Tibial nerve (tissue), 4 donors: ENCODE results near the gene C3orf22.

Source experiments
- CTCF ChIP-seq, 5 experiments: fragments of 200-600 bp in 3 of 5; fragments of 450-650 bp in 2 of 5; sonication (generic) in 3 of 5; IDR thresholded peaks; one replicate each; pipeline ENCODE4 v1.5.1; 2016 to 2019; ENCODE audit warnings: antibody characterized with exemption in 5 of 5, mild to moderate bottlenecking in 3 of 5, moderate library complexity in 2 of 5
- EP300 ChIP-seq, 2 donors: sonication (generic); formaldehyde crosslinking; IDR thresholded peaks; one replicate each; pipeline ENCODE4 v1.6.1; 2017; ENCODE audit warnings: antibody characterized with exemption in 2 of 2, mild to moderate bottlenecking in 1 of 2
- POLR2A ChIP-seq, 2 donors: fragments of 450-650 bp; IDR thresholded peaks; one replicate each; pipeline ENCODE4 v1.6.1; 2017; ENCODE audit warnings: antibody characterized with exemption in 2 of 2, mild to moderate bottlenecking in 2 of 2, moderate library complexity in 2 of 2

- TF ChIP-seq CTCF (IDR thresholded peaks at IDR 0.05) (no peak), POLR2A (IDR thresholded peaks at IDR 0.05) (no peak), EP300 (IDR thresholded peaks at IDR 0.05) (no peak)
Measured at GRCh38 chr3:126528800-126529541, 29.8 kb downstream of the C3orf22 start.
